MM.1S (cell line): ENCODE measurements around the gene GNAS.

Experiments
- DNase-seq: peaks from one replicate; pipeline ENCODE4 v3.0.0-alpha.2; 2015
- H2AFZ ChIP-seq: fragments of 300-600 bp; sonication (generic); 2 replicates; pipeline ENCODE4 v1.6.0; 2016; ENCODE audit warnings: antibody characterized with exemption, low read length
- H3F3A ChIP-seq: fragments of 300-600 bp; sonication (generic); 2 replicates; pipeline ENCODE4 v1.6.1; 2016; ENCODE audit warnings: mild to moderate bottlenecking, antibody characterized with exemption, low read length, moderate library complexity, mixed read lengths; ENCODE audit not compliant: insufficient read depth
- H3K27ac ChIP-seq: fragments of 300-600 bp; sonication (generic); 2 replicates; pipeline ENCODE4 v1.5.1; 2016; ENCODE audit warnings: mild to moderate bottlenecking, low read length
- H3K27me3 ChIP-seq: fragments of 300-600 bp; sonication (generic); replicated peaks from 2 replicates; pipeline ENCODE4 v1.6.0; 2016; ENCODE audit warnings: low read length; ENCODE audit not compliant: insufficient read depth
- H3K36me3 ChIP-seq: fragments of 300-600 bp; sonication (generic); replicated peaks from 2 replicates; pipeline ENCODE4 v1.6.1; 2016; ENCODE audit warnings: mild to moderate bottlenecking, low read length, mixed read lengths; ENCODE audit not compliant: insufficient read depth
- H3K4me1 ChIP-seq: fragments of 300-600 bp; sonication (generic); 2 replicates; pipeline ENCODE4 v1.6.1; 2016; ENCODE audit warnings: low read length, mixed read lengths
- H3K4me2 ChIP-seq: fragments of 300-600 bp; sonication (generic); 2 replicates; pipeline ENCODE4 v1.6.0; 2016; ENCODE audit warnings: low read depth, low read length
- H3K4me3 ChIP-seq: fragments of 300-600 bp; sonication (generic); 2 replicates; pipeline ENCODE4 v1.5.1; 2016; ENCODE audit warnings: low read length, mixed read lengths
- H3K79me2 ChIP-seq: fragments of 300-600 bp; sonication (generic); 2 replicates; pipeline ENCODE4 v1.6.1; 2016; ENCODE audit warnings: mixed run types, low read length, mixed read lengths
- H3K9ac ChIP-seq: fragments of 300-600 bp; sonication (generic); 2 replicates; pipeline ENCODE4 v1.6.1; 2016; ENCODE audit warnings: low read length, mixed read lengths
- H3K9me2 ChIP-seq: fragments of 300-600 bp; sonication (generic); replicated peaks from 2 replicates; pipeline ENCODE4 v1.6.1; 2016; ENCODE audit warnings: mild to moderate bottlenecking, low read length, mixed read lengths; ENCODE audit not compliant: insufficient read depth
- H3K9me3 ChIP-seq: fragments of 300-600 bp; sonication (generic); replicated peaks from 2 replicates; pipeline ENCODE4 v1.6.1; 2016; ENCODE audit warnings: mild to moderate bottlenecking, low read length, mixed read lengths; ENCODE audit not compliant: insufficient read depth
- H4K20me1 ChIP-seq: fragments of 300-600 bp; sonication (generic); 2 replicates; pipeline ENCODE4 v1.6.1; 2016; ENCODE audit warnings: mild to moderate bottlenecking, low read length, moderate library complexity, mixed read lengths; ENCODE audit not compliant: insufficient read depth
- EZH2 ChIP-seq: fragments of 300-600 bp; sonication (generic); optimal IDR thresholded peaks from 2 replicates; pipeline ENCODE3; 2017; ENCODE audit warnings: low read depth, mild to moderate bottlenecking, antibody characterized with exemption, low read length, mixed read lengths
- EZH2phosphoT487 ChIP-seq: fragments of 300-600 bp; sonication (generic); IDR thresholded peaks from 2 replicates; pipeline ENCODE4 v1.6.1; 2018; ENCODE audit warnings: antibody characterized with exemption, low read length
- TF ChIP-seq, protein P1 (sequence below): fragments of 300-600 bp; sonication (generic); IDR thresholded peaks from 2 replicates; pipeline ENCODE4 v1.5.1; 2016; ENCODE audit warnings: antibody characterized with exemption, low read length, mixed read lengths

GNAS gene

DNA sequence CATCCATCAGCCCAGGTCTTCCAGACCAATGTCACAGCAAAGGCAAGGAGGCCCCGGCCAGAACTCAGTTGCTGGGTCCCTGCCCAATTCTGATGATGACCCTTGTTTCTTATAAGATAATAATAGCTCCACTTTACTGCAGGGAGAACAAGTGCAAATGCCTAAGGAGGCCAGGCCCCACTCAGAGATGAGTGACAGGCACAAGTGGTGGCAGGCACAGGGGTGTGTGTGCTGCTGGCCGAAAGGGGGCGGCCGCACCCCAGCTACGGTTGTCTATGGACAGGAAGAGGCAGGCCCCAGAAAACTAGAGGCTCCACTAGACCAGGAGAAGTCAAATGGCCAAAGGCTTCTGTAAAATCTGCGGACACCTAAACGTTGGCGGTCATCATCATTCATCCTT is 30.4 kb upstream of the GNAS start:
- DNase-seq, result peak; percentile 7
- H3F3A ChIP-seq, result no peaks in the 10 kb centered on the region
- H3K27ac ChIP-seq, result no peak overlapping the region
- H3K4me2 ChIP-seq, result no peak overlapping the region
- no peaks in the 10 kb centered on the region for H3K9me3 ChIP-seq
- no peak overlapping the region for H3K4me3 ChIP-seq
- no peak overlapping the region for H2AFZ ChIP-seq
- no peaks in the 10 kb centered on the region for H3K79me2 ChIP-seq
- peaks cover 16% of the 10 kb centered on the region for H3K27me3 ChIP-seq
- H3K4me1 ChIP-seq, result no peaks in the 10 kb centered on the region
- H3K9me2 ChIP-seq, result no peaks in the 10 kb centered on the region
- H4K20me1 ChIP-seq, result no peaks in the 10 kb centered on the region
- no peaks in the 10 kb centered on the region for H3K36me3 ChIP-seq
- H3K9ac ChIP-seq, result no peak overlapping the region
- no peak for TF ChIP-seq EZH2phosphoT487
- TF ChIP-seq, protein P1, sequence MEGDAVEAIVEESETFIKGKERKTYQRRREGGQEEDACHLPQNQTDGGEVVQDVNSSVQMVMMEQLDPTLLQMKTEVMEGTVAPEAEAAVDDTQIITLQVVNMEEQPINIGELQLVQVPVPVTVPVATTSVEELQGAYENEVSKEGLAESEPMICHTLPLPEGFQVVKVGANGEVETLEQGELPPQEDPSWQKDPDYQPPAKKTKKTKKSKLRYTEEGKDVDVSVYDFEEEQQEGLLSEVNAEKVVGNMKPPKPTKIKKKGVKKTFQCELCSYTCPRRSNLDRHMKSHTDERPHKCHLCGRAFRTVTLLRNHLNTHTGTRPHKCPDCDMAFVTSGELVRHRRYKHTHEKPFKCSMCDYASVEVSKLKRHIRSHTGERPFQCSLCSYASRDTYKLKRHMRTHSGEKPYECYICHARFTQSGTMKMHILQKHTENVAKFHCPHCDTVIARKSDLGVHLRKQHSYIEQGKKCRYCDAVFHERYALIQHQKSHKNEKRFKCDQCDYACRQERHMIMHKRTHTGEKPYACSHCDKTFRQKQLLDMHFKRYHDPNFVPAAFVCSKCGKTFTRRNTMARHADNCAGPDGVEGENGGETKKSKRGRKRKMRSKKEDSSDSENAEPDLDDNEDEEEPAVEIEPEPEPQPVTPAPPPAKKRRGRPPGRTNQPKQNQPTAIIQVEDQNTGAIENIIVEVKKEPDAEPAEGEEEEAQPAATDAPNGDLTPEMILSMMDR, result peak; percentile 45
- no peak for TF ChIP-seq EZH2

DNA sequence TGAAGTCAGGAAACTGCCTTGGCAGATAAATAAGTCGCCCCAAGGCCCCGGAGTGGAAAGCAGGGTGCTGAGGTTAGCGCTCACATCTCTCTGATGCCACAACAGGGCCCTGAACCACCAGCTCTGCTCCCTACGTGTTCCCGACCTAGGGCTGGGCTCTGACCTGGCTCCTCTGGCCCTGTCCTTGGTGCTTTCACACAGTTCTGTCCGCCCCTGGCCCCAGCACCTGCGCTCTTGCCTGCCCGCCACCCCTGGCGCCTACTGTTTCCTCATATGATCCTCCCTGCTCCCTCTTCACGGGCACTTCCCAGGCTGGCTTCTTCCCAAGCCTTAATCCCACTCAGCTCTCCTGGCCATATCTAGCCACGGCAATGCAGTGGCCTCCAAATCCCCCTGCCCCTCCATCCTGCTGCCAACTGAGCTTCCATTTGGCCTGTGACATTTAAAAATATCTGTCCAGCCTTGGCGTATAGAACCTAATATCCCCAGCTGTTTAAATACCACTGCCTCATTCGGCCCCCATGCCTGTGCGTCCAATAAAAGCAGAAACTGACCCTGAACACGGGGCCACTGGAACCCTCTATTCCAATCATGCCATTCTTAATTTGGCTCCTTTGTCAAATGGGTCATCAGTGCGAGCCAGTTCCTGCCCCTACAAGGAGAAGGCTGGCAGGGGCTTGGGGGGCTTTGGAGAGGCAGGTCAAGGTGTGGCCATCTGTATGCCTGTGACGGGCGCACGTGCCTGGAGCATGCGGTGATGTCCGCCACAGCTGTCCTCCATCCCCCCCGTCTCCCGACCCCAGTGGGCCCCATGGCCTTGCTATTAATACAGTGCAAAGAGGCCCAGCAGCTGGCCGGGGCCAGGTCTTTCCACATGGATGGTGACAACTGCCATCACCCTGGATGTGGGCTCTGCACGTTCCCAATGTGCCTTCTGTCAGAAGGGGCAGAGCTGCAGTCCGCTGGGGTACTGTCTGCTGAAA is 29.5 kb upstream of the GNAS start:
- H3F3A ChIP-seq, result no peaks in the 10 kb centered on the region
- H3K36me3 ChIP-seq, result no peaks in the 10 kb centered on the region
- H3K27me3 ChIP-seq, result peaks cover 22% of the 10 kb centered on the region
- no peak overlapping the region for H2AFZ ChIP-seq
- H3K9ac ChIP-seq, result no peak overlapping the region
- no peak for DNase-seq
- H3K4me1 ChIP-seq, result no peaks in the 10 kb centered on the region
- no peak overlapping the region for H3K4me3 ChIP-seq
- H4K20me1 ChIP-seq, result no peaks in the 10 kb centered on the region
- TF ChIP-seq EZH2phosphoT487, result no peak
- TF ChIP-seq, protein P1, result no peak
- H3K79me2 ChIP-seq, result no peaks in the 10 kb centered on the region
- no peak overlapping the region for H3K27ac ChIP-seq
- H3K9me3 ChIP-seq, result no peaks in the 10 kb centered on the region
- no peaks in the 10 kb centered on the region for H3K9me2 ChIP-seq
- H3K4me2 ChIP-seq, result no peak overlapping the region

GRCh38 chr20:58824843-58825242 is 27.7 kb upstream of the GNAS start:
- H3K9me3 ChIP-seq, result no peaks in the 10 kb centered on the region
- no peak overlapping the region for H3K27ac ChIP-seq
- TF ChIP-seq, protein P1, result no peak
- TF ChIP-seq EZH2phosphoT487, result no peak
- TF ChIP-seq EZH2, result no peak
- H3K79me2 ChIP-seq, result no peaks in the 10 kb centered on the region
- no peaks in the 10 kb centered on the region for H3K9me2 ChIP-seq
- no peaks in the 10 kb centered on the region for H3F3A ChIP-seq
- no peak overlapping the region for H3K4me2 ChIP-seq
- peaks cover 21% of the 10 kb centered on the region for H3K27me3 ChIP-seq
- no peak overlapping the region for H2AFZ ChIP-seq
- H3K36me3 ChIP-seq, result no peaks in the 10 kb centered on the region
- H3K4me3 ChIP-seq, result no peak overlapping the region
- no peak overlapping the region for H3K9ac ChIP-seq
- no peak for DNase-seq
- no peaks in the 10 kb centered on the region for H3K4me1 ChIP-seq
- H4K20me1 ChIP-seq, result no peaks in the 10 kb centered on the region
